ACC112 (cell line): ENCODE measurements around the gene POLQ.
"Not testable (repeated sequence)": the region's sequence is repeated elsewhere in the genome, so short reads cannot be mapped to it uniquely, and the experiment has no call there.

Source experiments
- H2AFZ ChIP-seq: fragments of 200-600 bp; sonication (generic); one replicate; pipeline ENCODE4 v1.6.0; 2017; ENCODE audit warnings: antibody characterized with exemption, low read length; ENCODE audit not compliant: unreplicated experiment
- H3K27ac ChIP-seq: fragments of 200-600 bp; sonication (generic); 2 replicates; pipeline ENCODE4 v1.5.1; 2014; ENCODE audit warnings: low read depth, mild to moderate bottlenecking, antibody characterized with exemption, low read length, moderate library complexity
- H3K27me3 ChIP-seq: fragments of 200-600 bp; sonication (generic); 2 replicates; pipeline ENCODE4 v1.6.1; 2014; ENCODE audit warnings: mild to moderate bottlenecking, antibody characterized with exemption, low read length, moderate library complexity, mixed read lengths; ENCODE audit not compliant: insufficient read depth
- H3K36me3 ChIP-seq: fragments of 200-600 bp; sonication (generic); 2 replicates; pipeline ENCODE4 v1.6.1; 2016; ENCODE audit warnings: mild to moderate bottlenecking, antibody characterized with exemption, low read length, moderate library complexity, mixed read lengths; ENCODE audit not compliant: insufficient read depth
- H3K4me1 ChIP-seq: fragments of 200-600 bp; sonication (generic); one replicate; pipeline ENCODE4 v1.6.1; 2016; ENCODE audit warnings: low read length, mixed read lengths; ENCODE audit not compliant: insufficient read depth, unreplicated experiment, control insufficient read depth
- H3K4me3 ChIP-seq: fragments of 200-600 bp; sonication (generic); 2 replicates; pipeline ENCODE4 v1.5.1; 2014; ENCODE audit warnings: mild to moderate bottlenecking, low read depth, low read length
- H3K79me2 ChIP-seq: fragments of 200-600 bp; sonication (generic); one replicate; pipeline ENCODE4 v1.6.0; 2016; ENCODE audit warnings: low read length; ENCODE audit not compliant: control insufficient read depth, unreplicated experiment, insufficient read depth

Gene POLQ

DNA sequence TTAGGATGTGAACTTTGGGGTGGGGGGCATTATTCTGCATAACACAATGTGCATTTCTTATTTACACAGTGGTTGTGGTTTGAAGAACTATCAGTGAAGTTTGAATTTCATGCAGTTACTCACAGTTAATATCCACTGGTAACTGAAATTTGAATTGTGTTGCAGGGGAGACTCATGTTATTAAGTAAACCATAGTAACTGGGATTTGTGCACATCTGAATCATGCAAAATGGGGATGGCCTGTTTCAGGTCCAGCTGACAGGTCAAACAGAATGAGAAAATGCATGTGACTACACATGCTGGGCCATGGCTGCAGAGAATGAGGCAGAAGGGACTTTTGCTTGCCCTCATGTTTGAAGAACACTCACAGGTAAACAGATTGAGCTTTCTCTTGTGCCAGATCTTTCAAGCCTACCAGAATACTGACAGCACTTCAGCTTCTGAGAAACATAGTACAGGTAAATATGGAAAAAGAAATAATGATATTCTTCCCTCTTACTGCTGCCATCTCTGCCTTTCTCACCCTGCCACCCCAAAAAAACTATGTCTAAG, 115.0 kb downstream of the POLQ start:
- peaks cover 19% of the 10 kb centered on the region for H3K36me3 ChIP-seq
- no peaks in the 10 kb centered on the region for H3K79me2 ChIP-seq
- H3K4me3 ChIP-seq = no peak overlapping the region

DNA sequence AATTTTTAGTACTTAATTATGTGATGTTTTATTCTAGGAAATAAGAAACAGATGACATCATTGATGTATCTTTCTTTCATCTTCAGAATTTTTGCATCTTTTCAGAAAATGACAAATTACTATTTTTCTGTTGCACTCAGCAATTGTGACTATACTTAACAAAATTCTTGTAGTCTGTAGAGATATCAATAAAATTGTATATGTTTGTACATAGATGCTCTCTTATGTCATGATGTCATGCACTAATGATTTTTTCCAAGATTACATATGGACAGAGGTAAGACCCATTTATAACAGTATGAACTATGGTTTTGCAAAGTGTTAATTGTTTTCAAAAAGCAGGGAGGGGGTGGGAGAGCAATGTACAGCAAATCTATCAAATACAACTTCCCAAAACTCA, 121.2 kb downstream of the POLQ start:
- Histone ChIP-seq H3K27ac (no peak overlapping the region), H3K4me3 (no peak overlapping the region), H2AFZ (no peak overlapping the region), H3K4me1 (no peaks in the 10 kb centered on the region), H3K36me3 (no peaks in the 10 kb centered on the region), H3K79me2 (no peaks in the 10 kb centered on the region), H3K27me3 (no peaks in the 10 kb centered on the region)

More for the DNA sequence above, 115.0 kb downstream of the POLQ start:
- H3K27ac ChIP-seq = no peak overlapping the region
- H3K27me3 ChIP-seq = no peaks in the 10 kb centered on the region
- H2AFZ ChIP-seq = no peak overlapping the region
- peaks cover 8% of the 10 kb centered on the region for H3K4me1 ChIP-seq

GRCh38 chr3:121418182-121418581, 127.6 kb downstream of the POLQ start:
- H3K36me3 ChIP-seq = no peaks in the 10 kb centered on the region
- no peak overlapping the region for H2AFZ ChIP-seq
- no peaks in the 10 kb centered on the region for H3K79me2 ChIP-seq
- H3K4me3 ChIP-seq = no peak overlapping the region
- H3K27me3 ChIP-seq = no peaks in the 10 kb centered on the region
- no peaks in the 10 kb centered on the region for H3K4me1 ChIP-seq
- H3K27ac ChIP-seq = no peak overlapping the region

GRCh38 chr3:121414924-121415323, 130.9 kb downstream of the POLQ start:
- H3K79me2 ChIP-seq = no peaks in the 10 kb centered on the region
- no peak overlapping the region for H3K27ac ChIP-seq
- no peak overlapping the region for H3K4me3 ChIP-seq
- no peaks in the 10 kb centered on the region for H3K27me3 ChIP-seq
- H3K4me1 ChIP-seq = peaks cover 9% of the 10 kb centered on the region
- H2AFZ ChIP-seq = no peak overlapping the region
- no peaks in the 10 kb centered on the region for H3K36me3 ChIP-seq

- Histone ChIP-seq H3K36me3 (no peaks in the 10 kb centered on the region), H3K4me3 (no peak overlapping the region), H3K27me3 (peaks cover 8% of the 10 kb centered on the region; the same call in 1 of the 2 replicates), H3K4me1 (peaks cover 9% of the 10 kb centered on the region), H2AFZ (no peak overlapping the region), H3K27ac (no peak overlapping the region), H3K79me2 (no peaks in the 10 kb centered on the region)
These were observed 134.3 kb downstream of the POLQ start for GRCh38 chr3:121411523-121411922.

DNA sequence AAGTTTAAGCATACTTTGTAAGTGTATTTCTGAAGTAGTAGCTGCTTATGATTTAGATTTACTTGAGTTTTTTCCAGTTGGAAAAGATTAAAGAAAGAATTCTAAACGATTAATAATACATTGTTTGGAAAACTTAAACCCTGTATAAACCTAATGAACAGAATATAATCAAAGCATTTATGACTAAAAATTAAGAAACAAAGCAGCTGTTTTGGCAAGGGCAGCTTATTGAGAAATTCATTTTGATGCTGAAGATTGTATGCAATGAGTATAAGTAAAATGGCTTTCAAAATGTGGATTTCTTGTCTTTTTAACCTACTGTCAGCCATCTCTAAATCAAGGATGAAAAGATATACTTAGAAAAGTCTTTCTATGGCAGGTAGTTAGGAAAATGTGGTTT, 140.2 kb downstream of the POLQ start:
- H3K79me2 ChIP-seq = no peaks in the 10 kb centered on the region

GRCh38 chr3:121399820-121400219, 146.0 kb downstream of the POLQ start:
- no peak overlapping the region for H2AFZ ChIP-seq
- H3K36me3 ChIP-seq = no peaks in the 10 kb centered on the region
- no peak overlapping the region for H3K27ac ChIP-seq
- peaks cover 8% of the 10 kb centered on the region; the same call in 1 of the 2 replicates for H3K27me3 ChIP-seq
- no peaks in the 10 kb centered on the region for H3K79me2 ChIP-seq
- no peak overlapping the region for H3K4me3 ChIP-seq
- no peaks in the 10 kb centered on the region for H3K4me1 ChIP-seq

More for the DNA sequence above, 140.2 kb downstream of the POLQ start:
- no peak overlapping the region for H2AFZ ChIP-seq
- no peaks in the 10 kb centered on the region for H3K4me1 ChIP-seq
- no peak overlapping the region for H3K27ac ChIP-seq
- no peaks in the 10 kb centered on the region for H3K36me3 ChIP-seq
- H3K4me3 ChIP-seq = no peak overlapping the region
- peaks cover 27% of the 10 kb centered on the region for H3K27me3 ChIP-seq

DNA sequence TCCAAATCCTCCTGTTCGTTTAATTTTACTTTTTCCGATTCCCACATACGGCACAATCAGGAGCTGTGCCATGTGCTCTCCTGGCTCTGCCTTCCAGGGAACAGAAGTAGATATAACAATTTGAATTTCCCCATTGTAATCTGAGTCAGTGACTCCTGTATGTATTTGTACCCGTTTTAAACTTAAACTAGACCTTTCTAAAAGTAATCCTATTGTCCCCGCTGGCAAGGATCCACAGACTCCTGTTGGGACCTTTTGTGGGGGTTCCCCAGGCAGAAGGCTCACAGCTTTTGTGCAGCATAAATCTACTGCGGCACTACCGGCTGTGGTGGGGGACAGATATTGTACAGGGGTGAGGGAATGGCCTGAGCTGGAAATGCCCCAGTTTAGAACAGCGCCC, 147.7 kb downstream of the POLQ start:
- not testable (repeated sequence) for H3K4me3 ChIP-seq, H3K27me3 ChIP-seq, H3K4me1 ChIP-seq, H3K36me3 ChIP-seq, H2AFZ ChIP-seq, H3K79me2 ChIP-seq, H3K27ac ChIP-seq

GRCh38 chr3:121395967-121396366, 149.8 kb downstream of the POLQ start:
- not testable (repeated sequence) for H3K79me2 ChIP-seq, H3K4me1 ChIP-seq, H3K36me3 ChIP-seq, H3K27ac ChIP-seq, H3K27me3 ChIP-seq, H3K4me3 ChIP-seq, H2AFZ ChIP-seq

DNA sequence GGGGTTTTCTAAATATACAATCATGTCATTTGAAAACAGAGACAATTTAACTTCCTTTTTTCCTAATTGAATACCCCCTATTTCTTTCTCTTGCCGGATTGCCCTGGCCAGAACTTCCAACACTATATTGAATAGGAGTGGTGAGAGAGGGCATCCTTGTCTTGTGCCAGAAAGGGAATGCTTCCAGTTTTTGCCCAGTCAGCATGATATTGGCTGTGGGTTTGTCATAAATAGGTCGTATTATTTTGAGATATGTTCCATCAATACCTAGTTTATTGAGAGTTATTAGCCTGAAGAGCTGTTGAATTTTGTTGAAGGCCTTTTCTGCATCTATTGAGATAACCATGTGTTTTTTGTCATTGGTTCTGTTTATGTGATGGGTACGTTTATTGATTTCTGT, 157.5 kb downstream of the POLQ start:
- not testable (repeated sequence) for H2AFZ ChIP-seq, H3K79me2 ChIP-seq, H3K36me3 ChIP-seq, H3K27ac ChIP-seq, H3K27me3 ChIP-seq, H3K4me3 ChIP-seq, H3K4me1 ChIP-seq
